ENCODE results near the gene MEF2C.

The MEF2C gene

GRCh38 chr5:88785746-88786565 lies 97.0 kb downstream of the MEF2C start:
- peak; percentile 84 for FAIRE-seq
- no peak for DNase-seq (ENCODE audit: insufficient read length)

GRCh38 chr5:88782571-88782970 lies 100.4 kb downstream of the MEF2C start:
- TF ChIP-seq POLR2A (IDR thresholded peaks at IDR 0.05; ENCODE audit: low read depth, low read length), result no peak
- DNase-seq (ENCODE audit: insufficient read length), result no peak
- no peak for FAIRE-seq

More at GRCh38 chr5:88785746-88786565, 97.0 kb downstream of the MEF2C start:
- no peak for TF ChIP-seq TAF1 (IDR thresholded peaks at IDR 0.05; ENCODE audit: borderline replicate concordance, low read depth, low read length)
- TF ChIP-seq POLR2AphosphoS5 (IDR thresholded peaks at IDR 0.05; ENCODE audit: low read depth, low read length), result no peak
- no peak for TF ChIP-seq POLR2A (IDR thresholded peaks at IDR 0.05; ENCODE audit: low read depth, low read length)

GRCh38 chr5:88780736-88781135 lies 102.2 kb downstream of the MEF2C start:
- FAIRE-seq (no peak), DNase-seq (ENCODE audit: insufficient read length) (no peak)
- TF ChIP-seq TAF1 (IDR thresholded peaks at IDR 0.05; ENCODE audit: borderline replicate concordance, low read depth, low read length) (no peak), POLR2A (IDR thresholded peaks at IDR 0.05; ENCODE audit: low read depth, low read length) (no peak)

- no peak for DNase-seq (ENCODE audit: insufficient read length)
- no peak for FAIRE-seq
- no peak for TF ChIP-seq POLR2A (IDR thresholded peaks at IDR 0.05; ENCODE audit: low read depth, low read length)
- no peak for TF ChIP-seq TAF1 (IDR thresholded peaks at IDR 0.05; ENCODE audit: borderline replicate concordance, low read depth, low read length)
- TF ChIP-seq POLR2AphosphoS5 (IDR thresholded peaks at IDR 0.05; ENCODE audit: low read depth, low read length), result no peak
These were observed 104.2 kb downstream of the MEF2C start for GRCh38 chr5:88778736-88779135.

DNA sequence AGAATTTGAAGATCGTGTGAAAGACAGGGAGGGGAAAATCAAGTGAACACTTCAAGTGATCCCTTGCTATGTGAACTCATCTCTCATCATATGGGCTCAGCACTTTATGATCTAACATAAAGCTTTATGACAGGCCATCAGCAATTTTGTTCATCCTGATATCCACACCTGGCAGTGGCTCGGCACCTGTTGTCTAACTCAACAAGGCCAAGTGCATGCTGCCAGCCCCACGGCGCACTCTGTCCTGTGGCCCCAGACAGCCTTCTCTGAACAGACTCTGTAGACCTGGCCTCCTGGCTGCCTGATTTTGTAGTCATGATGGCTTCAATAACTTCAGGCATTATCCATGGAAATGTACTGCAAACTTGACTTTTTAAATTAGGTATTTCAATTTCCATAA lies 106.3 kb downstream of the MEF2C start:
- peak; percentile 88 for FAIRE-seq
- DNase-seq (ENCODE audit: insufficient read length), result no peak
- TF ChIP-seq TAF1 (IDR thresholded peaks at IDR 0.05; ENCODE audit: borderline replicate concordance, low read depth, low read length), result no peak
- no peak for TF ChIP-seq POLR2A (IDR thresholded peaks at IDR 0.05; ENCODE audit: low read depth, low read length)
- no peak for TF ChIP-seq POLR2AphosphoS5 (IDR thresholded peaks at IDR 0.05; ENCODE audit: low read depth, low read length)

- no peak for TF ChIP-seq POLR2A (IDR thresholded peaks at IDR 0.05; ENCODE audit: low read depth, low read length)
- TF ChIP-seq TAF1 (IDR thresholded peaks at IDR 0.05; ENCODE audit: borderline replicate concordance, low read depth, low read length), result no peak
- no peak for TF ChIP-seq POLR2AphosphoS5 (IDR thresholded peaks at IDR 0.05; ENCODE audit: low read depth, low read length)
- no peak for DNase-seq (ENCODE audit: insufficient read length)
- FAIRE-seq, result peak; percentile 46
These were observed 110.2 kb downstream of the MEF2C start for GRCh38 chr5:88772831-88773230.

- DNase-seq (ENCODE audit: insufficient read length) (no peak), FAIRE-seq (no peak)
- no peak for TF ChIP-seq POLR2AphosphoS5 (IDR thresholded peaks at IDR 0.05; ENCODE audit: low read depth, low read length)
These were observed 110.9 kb downstream of the MEF2C start for GRCh38 chr5:88772047-88772446.

DNA sequence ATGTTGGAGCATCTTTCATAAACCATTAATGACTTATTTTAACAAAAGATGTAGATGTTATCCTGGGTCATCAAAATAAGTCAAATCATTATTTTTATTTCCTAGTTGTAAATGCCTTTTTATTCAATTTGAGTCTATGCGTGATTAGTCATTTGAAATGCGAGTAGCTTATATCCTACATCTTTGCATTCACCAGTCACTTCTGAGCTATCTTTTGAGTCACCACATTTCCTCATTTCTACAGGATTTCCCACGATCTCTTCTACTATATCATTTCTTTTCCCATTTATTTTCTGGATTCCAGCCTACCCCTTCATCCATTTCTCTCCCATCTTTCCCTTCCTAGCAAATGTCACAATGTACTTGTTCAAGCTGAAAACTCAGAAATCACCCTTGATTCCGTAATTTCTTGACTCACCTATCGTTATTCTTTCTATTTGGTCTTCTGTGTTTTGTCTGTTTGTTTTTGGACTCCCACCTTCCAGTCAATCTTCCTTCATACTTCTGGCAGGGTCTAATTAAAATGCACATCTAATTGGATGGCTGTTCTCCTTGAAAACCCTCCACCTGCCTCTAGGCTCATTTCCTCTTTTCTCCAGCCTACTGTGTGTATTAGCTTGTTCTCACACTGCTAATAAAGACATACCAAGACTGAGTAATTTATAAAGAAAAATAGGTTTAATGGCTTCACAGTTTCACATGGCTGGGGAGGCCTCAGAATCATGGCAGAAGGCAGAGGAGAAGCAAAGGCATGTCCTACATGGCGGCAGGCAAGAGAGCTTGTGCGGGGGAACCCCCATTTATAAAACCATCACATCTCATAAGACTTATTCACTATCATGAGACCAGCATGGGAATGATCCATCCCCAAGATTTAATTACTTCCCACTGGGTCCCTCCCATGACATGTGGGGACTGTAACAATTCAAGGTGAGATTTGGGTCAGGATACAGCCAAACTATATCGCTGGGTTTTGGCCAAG lies 112.4 kb downstream of the MEF2C start:
- DNase-seq (ENCODE audit: insufficient read length), result no peak
- no peak for TF ChIP-seq POLR2A (IDR thresholded peaks at IDR 0.05; ENCODE audit: low read depth, low read length)
- no peak for TF ChIP-seq TAF1 (IDR thresholded peaks at IDR 0.05; ENCODE audit: borderline replicate concordance, low read depth, low read length)
- TF ChIP-seq POLR2AphosphoS5 (IDR thresholded peaks at IDR 0.05; ENCODE audit: low read depth, low read length), result no peak
- no peak for FAIRE-seq

GRCh38 chr5:88769165-88769564 lies 113.8 kb downstream of the MEF2C start:
- no peak for DNase-seq (ENCODE audit: insufficient read length)
- TF ChIP-seq POLR2AphosphoS5 (IDR thresholded peaks at IDR 0.05; ENCODE audit: low read depth, low read length), result no peak
- no peak for TF ChIP-seq TAF1 (IDR thresholded peaks at IDR 0.05; ENCODE audit: borderline replicate concordance, low read depth, low read length)
- no peak for TF ChIP-seq POLR2A (IDR thresholded peaks at IDR 0.05; ENCODE audit: low read depth, low read length)
- no peak for FAIRE-seq

DNA sequence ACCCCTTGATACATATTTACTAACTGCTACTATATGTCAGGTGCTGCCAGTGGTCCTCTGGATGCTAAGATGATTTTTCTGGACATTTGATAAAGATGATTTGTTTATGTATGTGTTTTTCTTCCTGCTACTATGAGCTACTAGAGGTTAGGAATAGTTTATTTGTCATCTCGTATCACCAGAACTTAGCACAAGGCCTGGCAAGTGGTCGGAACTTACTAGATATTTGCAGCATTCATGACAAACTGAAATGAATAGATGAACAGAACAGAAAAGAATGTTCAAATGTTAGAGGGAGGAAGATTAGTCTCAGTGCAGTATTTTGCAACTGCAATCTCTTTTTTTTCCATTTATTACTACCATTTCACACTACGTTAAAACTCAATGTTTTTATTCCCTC lies 114.6 kb downstream of the MEF2C start:
- FAIRE-seq, result no peak
- TF ChIP-seq TAF1 (IDR thresholded peaks at IDR 0.05; ENCODE audit: borderline replicate concordance, low read depth, low read length) (no peak), POLR2A (IDR thresholded peaks at IDR 0.05; ENCODE audit: low read depth, low read length) (no peak), POLR2AphosphoS5 (IDR thresholded peaks at IDR 0.05; ENCODE audit: low read depth, low read length) (no peak)
- DNase-seq (ENCODE audit: insufficient read length), result no peak

DNA sequence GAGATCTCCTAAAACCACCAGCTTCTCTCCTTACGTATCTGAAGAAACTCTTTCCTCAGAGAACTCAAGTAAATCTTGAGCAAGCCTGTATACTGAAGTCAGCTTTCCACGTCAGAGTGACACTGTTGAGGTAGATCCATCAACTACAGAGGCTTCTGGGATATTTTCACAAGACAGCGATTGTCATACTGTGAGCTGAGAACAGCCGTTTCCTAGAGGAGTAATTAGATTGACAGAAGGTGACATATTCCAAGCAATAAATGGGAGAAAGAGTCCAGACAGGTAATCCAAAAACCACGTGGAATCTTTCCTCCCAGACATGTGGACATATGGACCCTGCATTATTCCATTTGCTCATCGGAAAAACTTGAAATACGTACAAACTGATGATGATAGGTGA lies 117.2 kb downstream of the MEF2C start:
- FAIRE-seq, result peak; percentile 21
- TF ChIP-seq TAF1 (IDR thresholded peaks at IDR 0.05; ENCODE audit: borderline replicate concordance, low read depth, low read length) (no peak), POLR2AphosphoS5 (IDR thresholded peaks at IDR 0.05; ENCODE audit: low read depth, low read length) (no peak), POLR2A (IDR thresholded peaks at IDR 0.05; ENCODE audit: low read depth, low read length) (no peak)
- no peak for DNase-seq (ENCODE audit: insufficient read length)

GRCh38 chr5:88765171-88765570 lies 117.8 kb downstream of the MEF2C start:
- no peak for TF ChIP-seq TAF1 (IDR thresholded peaks at IDR 0.05; ENCODE audit: borderline replicate concordance, low read depth, low read length)
- TF ChIP-seq POLR2A (IDR thresholded peaks at IDR 0.05; ENCODE audit: low read depth, low read length), result no peak
- no peak for TF ChIP-seq POLR2AphosphoS5 (IDR thresholded peaks at IDR 0.05; ENCODE audit: low read depth, low read length)
- FAIRE-seq (no peak), DNase-seq (ENCODE audit: insufficient read length) (no peak)
